Endodermal cell (in vitro differentiated cells): ENCODE data around the gene S100A4. TPM values are rescaled to one million over a fixed set of nuclear protein-coding genes. Genes with fewer than 3 reads are reported as not detected.
"Not testable (repeated sequence)": the region's sequence is repeated elsewhere in the genome, so short reads cannot be mapped to it uniquely, and the experiment has no call there.

Source experiments
- DNase-seq: peaks from one replicate; pipeline ENCODE4 v3.0.0-alpha.2; 2017
- H3K27ac ChIP-seq: 2 replicates; pipeline ENCODE4 v1.5.1; 2013; ENCODE audit warnings: mild to moderate bottlenecking, low read depth, low read length, moderate library complexity
- H3K27me3 ChIP-seq: 2 replicates; pipeline ENCODE4 v1.6.1; 2013; ENCODE audit warnings: mild to moderate bottlenecking, low read length, moderate library complexity; ENCODE audit not compliant: insufficient read depth, control insufficient read depth, poor library complexity, severe bottlenecking
- H3K36me3 ChIP-seq: 2 replicates; pipeline ENCODE4 v1.7.0; 2013; ENCODE audit warnings: mild to moderate bottlenecking, low read length, moderate library complexity; ENCODE audit not compliant: control insufficient read depth, insufficient read depth
- H3K4me1 ChIP-seq: one replicate; pipeline ENCODE4 v1.7.0; 2013; ENCODE audit warnings: low read length; ENCODE audit not compliant: control insufficient read depth, insufficient read depth
- H3K4me3 ChIP-seq: 2 replicates; pipeline ENCODE4 v1.5.1; 2013; ENCODE audit warnings: mild to moderate bottlenecking, low read length, moderate library complexity
- H3K9ac ChIP-seq: 2 replicates; pipeline ENCODE4 v1.6.1; 2013; ENCODE audit warnings: mild to moderate bottlenecking, low read length, moderate library complexity; ENCODE audit not compliant: poor library complexity, severe bottlenecking; ENCODE audit errors: extremely low read depth
- H3K9me3 ChIP-seq: 2 replicates; pipeline ENCODE4 v1.6.1; 2013; ENCODE audit warnings: mild to moderate bottlenecking, low read length, moderate library complexity; ENCODE audit not compliant: control insufficient read depth
- H3K27ac Mint-ChIP-seq: 2 replicates; pipeline ENCODE4 v1.8.0; 2020; ENCODE audit warnings: mixed read lengths
- H3K27me3 Mint-ChIP-seq: 2 replicates; pipeline ENCODE4 v1.8.0; 2021; ENCODE audit warnings: mild to moderate bottlenecking, mixed read lengths; ENCODE audit not compliant: insufficient read depth
- H3K36me3 Mint-ChIP-seq: 2 replicates; pipeline ENCODE4 v1.8.0; 2020; ENCODE audit warnings: low read depth, mixed read lengths
- H3K4me1 Mint-ChIP-seq: 2 replicates; pipeline ENCODE4 v1.8.0; 2020; ENCODE audit warnings: mixed read lengths
- H3K4me3 Mint-ChIP-seq: 2 replicates; pipeline ENCODE4 v1.8.0; 2020; ENCODE audit warnings: mild to moderate bottlenecking, moderate library complexity, mixed read lengths
- H3K9me3 Mint-ChIP-seq: 2 replicates; pipeline ENCODE4 v1.8.0; 2020; ENCODE audit warnings: mild to moderate bottlenecking, mixed read lengths
- WGBS, 2 experiments: methylation state at CpG; one replicate each; pipeline versions ENCODE4 v1.1.5 to v1.1.7; 2013; ENCODE audit warnings: missing lambda C conversion rate in 2 of 2, mixed read lengths in 1 of 2; ENCODE audit not compliant: insufficient coverage in 1 of 2, insufficient read length in 1 of 2; 5-methylcytosine and 5-hydroxymethylcytosine counted together
- total RNA-seq, 2 donors: library from RNA; stranded (reverse); fragmentation: NEBNext Ultra II Directional in 1 of 2; extraction: Animal tissue kit (Norgen Biotek cat#: 25700) in 1 of 2; gene quantifications; 2 replicates in 1 of 2; 3 replicates in 1 of 2; pipeline ENCODE4 v1.2.1, GENCODE V29; 2021
- TF ChIP-seq, protein P1 (sequence below): fragments of 200-600 bp; sonication (generic); conservative IDR thresholded peaks from 2 replicates; pipeline ENCODE4 v1.5.0; 2021; ENCODE audit warnings: antibody characterized with exemption, mild to moderate bottlenecking

The S100A4 gene
- total RNA-seq, 2 donors from 2014 or later: 4.9 to 6.2 TPM

DNA sequence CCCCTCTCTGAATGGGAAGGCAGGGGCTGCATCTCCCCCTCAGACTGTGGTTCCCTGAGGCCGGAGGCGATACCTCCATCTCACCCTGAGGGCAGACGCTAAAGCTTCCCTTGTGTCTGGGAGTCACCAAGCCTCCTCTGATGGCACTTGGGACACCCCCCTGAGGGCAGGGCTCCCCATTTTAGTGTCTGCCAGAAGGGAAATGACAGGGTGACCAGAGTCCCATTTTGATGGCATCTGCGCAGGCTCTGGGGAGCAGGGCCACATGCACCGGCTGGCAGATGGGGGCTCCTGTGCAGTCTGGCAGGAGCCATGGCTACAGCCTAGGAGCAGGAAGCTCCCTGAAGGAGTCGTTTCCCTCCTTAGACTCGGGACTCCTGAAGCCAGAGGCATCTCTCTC lies 18.4 kb upstream of the S100A4 start:
- Mint-ChIP-seq H3K27me3 (no peaks in the 10 kb centered on the region), H3K36me3 (no peaks in the 10 kb centered on the region), H3K9me3 (no peaks in the 10 kb centered on the region), H3K4me3 (no peak overlapping the region), H3K4me1 (peaks cover 27% of the 10 kb centered on the region), H3K27ac (no peak overlapping the region)
- Histone ChIP-seq H3K9ac (no peak overlapping the region), H3K4me1 (peaks cover 11% of the 10 kb centered on the region), H3K36me3 (no peaks in the 10 kb centered on the region), H3K27ac (no peak overlapping the region), H3K4me3 (no peak overlapping the region), H3K27me3 (no peaks in the 10 kb centered on the region), H3K9me3 (no peaks in the 10 kb centered on the region)
- 83 to 93% methylated on average over 6 to 7 of the region's 7 CpGs for WGBS, 2 experiments
- peak; percentile 50 for DNase-seq
- TF ChIP-seq, protein P1, sequence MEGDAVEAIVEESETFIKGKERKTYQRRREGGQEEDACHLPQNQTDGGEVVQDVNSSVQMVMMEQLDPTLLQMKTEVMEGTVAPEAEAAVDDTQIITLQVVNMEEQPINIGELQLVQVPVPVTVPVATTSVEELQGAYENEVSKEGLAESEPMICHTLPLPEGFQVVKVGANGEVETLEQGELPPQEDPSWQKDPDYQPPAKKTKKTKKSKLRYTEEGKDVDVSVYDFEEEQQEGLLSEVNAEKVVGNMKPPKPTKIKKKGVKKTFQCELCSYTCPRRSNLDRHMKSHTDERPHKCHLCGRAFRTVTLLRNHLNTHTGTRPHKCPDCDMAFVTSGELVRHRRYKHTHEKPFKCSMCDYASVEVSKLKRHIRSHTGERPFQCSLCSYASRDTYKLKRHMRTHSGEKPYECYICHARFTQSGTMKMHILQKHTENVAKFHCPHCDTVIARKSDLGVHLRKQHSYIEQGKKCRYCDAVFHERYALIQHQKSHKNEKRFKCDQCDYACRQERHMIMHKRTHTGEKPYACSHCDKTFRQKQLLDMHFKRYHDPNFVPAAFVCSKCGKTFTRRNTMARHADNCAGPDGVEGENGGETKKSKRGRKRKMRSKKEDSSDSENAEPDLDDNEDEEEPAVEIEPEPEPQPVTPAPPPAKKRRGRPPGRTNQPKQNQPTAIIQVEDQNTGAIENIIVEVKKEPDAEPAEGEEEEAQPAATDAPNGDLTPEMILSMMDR: no peak

DNA sequence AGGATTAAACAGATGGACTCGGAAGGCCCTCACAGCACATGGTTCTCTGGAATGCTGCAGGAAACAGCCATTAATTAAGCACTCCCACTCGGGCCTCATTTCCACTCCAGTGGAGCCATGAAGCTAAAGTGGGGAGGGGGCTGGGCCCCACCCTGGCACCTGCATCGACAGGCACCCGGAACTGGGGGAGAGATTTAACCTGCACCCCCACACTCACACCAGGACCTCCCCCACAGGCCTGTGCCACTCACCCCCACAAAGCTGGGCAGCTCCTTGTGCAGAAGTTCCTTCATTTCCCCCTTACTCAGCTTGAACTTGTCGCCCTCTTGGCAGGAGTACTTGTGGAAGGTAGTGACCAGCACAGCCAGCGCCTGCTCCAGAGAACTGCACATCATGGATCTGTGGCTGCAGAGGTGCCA lies 17.9 kb upstream of the S100A4 start:
- Histone ChIP-seq H3K27ac (no peak overlapping the region), H3K4me1 (peaks cover 11% of the 10 kb centered on the region), H3K9ac (no peak overlapping the region), H3K4me3 (no peak overlapping the region), H3K36me3 (no peaks in the 10 kb centered on the region), H3K9me3 (no peaks in the 10 kb centered on the region), H3K27me3 (no peaks in the 10 kb centered on the region)
- H3K27me3 Mint-ChIP-seq: no peaks in the 10 kb centered on the region
- TF ChIP-seq, protein P1: no peak
- no peak overlapping the region for H3K27ac Mint-ChIP-seq
- 93 to 100% methylated on average over 2 to 6 of the region's 6 CpGs for WGBS, 2 experiments
- H3K4me3 Mint-ChIP-seq: no peak overlapping the region
- H3K9me3 Mint-ChIP-seq: no peaks in the 10 kb centered on the region
- no peak for DNase-seq
- no peaks in the 10 kb centered on the region for H3K36me3 Mint-ChIP-seq
- peaks cover 23% of the 10 kb centered on the region for H3K4me1 Mint-ChIP-seq

DNA sequence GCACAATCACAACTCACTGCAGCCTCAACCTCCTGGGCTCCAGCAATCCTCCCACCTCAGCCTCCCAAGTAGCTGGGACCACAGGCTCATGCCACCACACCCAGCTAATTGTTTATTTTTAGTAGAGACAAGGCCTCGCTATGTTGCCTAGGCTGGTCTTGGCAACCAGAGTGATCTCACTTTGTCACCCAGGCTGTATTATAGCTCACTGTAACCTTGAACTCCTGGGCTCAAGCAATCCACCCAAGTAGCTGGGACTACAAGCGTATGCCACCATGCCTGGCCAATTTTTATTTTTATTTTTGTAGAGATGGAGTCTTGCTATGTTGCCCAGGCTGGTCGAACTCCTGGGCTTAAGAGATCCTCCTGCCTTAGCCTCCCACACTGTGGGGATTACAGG lies 16.4 kb upstream of the S100A4 start:
- H3K4me3 Mint-ChIP-seq, H3K27me3 Mint-ChIP-seq, H3K36me3 ChIP-seq, H3K4me1 ChIP-seq, H3K9ac ChIP-seq, H3K27me3 ChIP-seq, H3K36me3 Mint-ChIP-seq, H3K9me3 Mint-ChIP-seq, H3K9me3 ChIP-seq, H3K27ac ChIP-seq, H3K27ac Mint-ChIP-seq, DNase-seq, H3K4me3 ChIP-seq: not testable (repeated sequence)
- 94 to 100% methylated on average over 3 of the region's 3 CpGs for WGBS, 2 experiments
- H3K4me1 Mint-ChIP-seq: peaks cover 12% of the 10 kb centered on the region

DNA sequence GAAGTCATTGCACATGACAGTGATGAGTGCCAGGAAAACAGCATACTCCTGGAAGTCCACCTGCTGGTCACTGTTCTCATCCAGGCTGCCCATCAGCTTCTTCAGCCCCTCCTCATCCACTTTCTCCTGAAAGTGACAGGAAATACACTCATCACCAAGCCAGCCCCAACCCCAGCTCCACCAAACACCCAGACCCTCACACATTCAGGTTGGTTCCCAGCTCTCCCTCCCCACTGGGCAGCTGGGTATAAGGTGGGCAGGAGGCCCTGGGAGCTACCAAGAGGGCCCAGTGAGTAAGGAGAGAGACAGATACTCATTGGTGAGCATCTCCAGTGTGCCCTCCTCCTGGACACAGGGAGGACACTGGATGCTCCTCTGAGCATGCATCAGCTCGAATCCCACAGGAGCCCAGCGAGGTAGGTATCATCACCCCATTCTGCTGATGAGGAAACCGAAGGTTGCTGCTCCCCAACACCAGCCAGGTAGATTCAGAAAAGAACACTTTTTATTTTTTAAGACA lies 15.9 kb upstream of the S100A4 start:
- H3K4me1 ChIP-seq: peaks cover 2% of the 10 kb centered on the region
- DNase-seq: no peak
- Mint-ChIP-seq H3K9me3 (no peaks in the 10 kb centered on the region), H3K27me3 (no peaks in the 10 kb centered on the region), H3K36me3 (no peaks in the 10 kb centered on the region), H3K27ac (no peak overlapping the region), H3K4me1 (peaks cover 7% of the 10 kb centered on the region), H3K4me3 (no peak overlapping the region)
- WGBS, 2 experiments: 92 to 100% methylated on average over 3 of the region's 3 CpGs
- no peaks in the 10 kb centered on the region for H3K27me3 ChIP-seq
- H3K9me3 ChIP-seq: no peaks in the 10 kb centered on the region
- TF ChIP-seq, protein P1: no peak
- H3K9ac ChIP-seq: no peak overlapping the region
- no peaks in the 10 kb centered on the region for H3K36me3 ChIP-seq
- H3K4me3 ChIP-seq: no peak overlapping the region
- no peak overlapping the region for H3K27ac ChIP-seq
